Measurements from ENCODE around the gene S100A6.

DNA sequence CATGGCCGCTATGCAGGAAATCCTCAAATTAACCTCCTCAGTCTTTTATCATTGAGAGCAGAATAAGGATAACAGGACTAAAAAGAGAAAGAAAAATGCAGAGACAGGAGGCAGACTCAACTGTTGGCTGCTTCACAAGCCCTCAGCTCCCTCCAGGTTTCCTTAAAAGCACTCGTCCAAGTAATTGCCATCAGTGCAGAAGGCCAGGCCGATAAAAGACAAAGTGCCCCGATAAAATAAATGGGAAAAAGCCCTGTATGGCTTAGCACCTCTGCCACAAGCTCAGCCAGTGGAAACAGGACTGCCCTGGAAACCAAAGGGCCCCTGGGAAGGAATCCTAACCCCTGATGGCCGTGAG, 8.1 kb downstream of the S100A6 start:
- TF ChIP-seq, protein P1, sequence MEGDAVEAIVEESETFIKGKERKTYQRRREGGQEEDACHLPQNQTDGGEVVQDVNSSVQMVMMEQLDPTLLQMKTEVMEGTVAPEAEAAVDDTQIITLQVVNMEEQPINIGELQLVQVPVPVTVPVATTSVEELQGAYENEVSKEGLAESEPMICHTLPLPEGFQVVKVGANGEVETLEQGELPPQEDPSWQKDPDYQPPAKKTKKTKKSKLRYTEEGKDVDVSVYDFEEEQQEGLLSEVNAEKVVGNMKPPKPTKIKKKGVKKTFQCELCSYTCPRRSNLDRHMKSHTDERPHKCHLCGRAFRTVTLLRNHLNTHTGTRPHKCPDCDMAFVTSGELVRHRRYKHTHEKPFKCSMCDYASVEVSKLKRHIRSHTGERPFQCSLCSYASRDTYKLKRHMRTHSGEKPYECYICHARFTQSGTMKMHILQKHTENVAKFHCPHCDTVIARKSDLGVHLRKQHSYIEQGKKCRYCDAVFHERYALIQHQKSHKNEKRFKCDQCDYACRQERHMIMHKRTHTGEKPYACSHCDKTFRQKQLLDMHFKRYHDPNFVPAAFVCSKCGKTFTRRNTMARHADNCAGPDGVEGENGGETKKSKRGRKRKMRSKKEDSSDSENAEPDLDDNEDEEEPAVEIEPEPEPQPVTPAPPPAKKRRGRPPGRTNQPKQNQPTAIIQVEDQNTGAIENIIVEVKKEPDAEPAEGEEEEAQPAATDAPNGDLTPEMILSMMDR (IDR thresholded peaks at IDR 0.05; ENCODE audit: low read depth, low read length, missing input control): no peak
- TF ChIP-seq MAX (IDR thresholded peaks at IDR 0.05) (no peak), EGR1 (IDR thresholded peaks at IDR 0.05; ENCODE audit: low read depth in 2 of 2) (no peak), YY1 (IDR thresholded peaks at IDR 0.05) (no peak), SP1 (IDR thresholded peaks at IDR 0.05) (no peak), TAF1 (conservative IDR thresholded peaks at IDR 0.05) (no peak), GABPA (IDR thresholded peaks at IDR 0.05 in 1 of 2, conservative IDR thresholded peaks at IDR 0.05 in 1 of 2) (no peak), ZBTB33 (IDR thresholded peaks at IDR 0.05) (no peak), REST (IDR thresholded peaks at IDR 0.05) (no peak), JUND (IDR thresholded peaks at IDR 0.05) (no peak), RAD21 (IDR thresholded peaks at IDR 0.05) (no peak), ATF3 (IDR thresholded peaks at IDR 0.05) (no peak), HNF4G (IDR thresholded peaks at IDR 0.05) (no peak)

All from liver (tissue), 3 donors.